HG02610 (cell line): ENCODE measurements around the gene SKIC3.
A peak's percentile ranks its signal among the peaks of the same experiment; 100 is the strongest.

Source experiments
- ATAC-seq: cut with Tn5 transposase; IDR thresholded peaks from one replicate; pipeline ENCODE4 v1.9.1; 2021; ENCODE audit warnings: mild to moderate bottlenecking, moderate library complexity; ENCODE audit not compliant: unreplicated experiment

SKIC3 gene

DNA sequence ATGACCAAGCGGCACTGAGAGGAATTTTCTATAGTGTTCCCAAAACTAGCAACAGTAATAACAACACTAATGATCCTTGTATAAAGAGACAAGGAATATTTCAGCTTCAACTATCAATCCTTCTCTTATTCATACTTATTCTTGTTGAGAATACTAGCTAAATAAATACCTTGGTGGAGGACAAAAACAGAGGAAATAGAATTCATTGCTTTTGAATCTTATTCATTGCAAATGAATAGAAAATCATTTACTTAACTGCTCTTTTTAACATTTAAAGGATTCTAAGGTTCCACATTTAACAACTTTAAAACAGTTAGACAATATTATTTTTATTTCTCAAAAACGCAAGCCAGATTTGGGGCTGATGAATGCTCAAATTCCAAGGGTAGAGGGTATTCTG, 22.4 kb downstream of the SKIC3 start:
- ATAC-seq = no peak

DNA sequence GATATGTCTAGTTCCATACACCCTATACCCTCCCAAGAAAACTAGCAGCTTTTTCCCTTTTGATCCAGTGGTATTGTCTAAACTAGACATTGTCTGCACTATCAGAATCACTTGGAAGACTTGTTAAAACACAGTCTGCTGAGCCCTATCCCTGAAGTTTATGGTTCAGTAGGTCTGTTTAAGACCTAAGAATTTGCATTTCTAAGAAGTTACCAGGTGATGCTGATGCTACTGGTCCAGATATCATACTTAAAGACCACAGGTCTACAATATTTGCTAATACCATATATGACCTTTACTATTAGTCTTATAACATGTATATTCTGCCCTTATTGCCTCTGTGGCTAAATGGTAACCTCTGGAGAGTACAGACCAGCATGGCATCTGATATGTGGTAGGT, 23.3 kb downstream of the SKIC3 start:
- peak; percentile 64 for ATAC-seq

DNA sequence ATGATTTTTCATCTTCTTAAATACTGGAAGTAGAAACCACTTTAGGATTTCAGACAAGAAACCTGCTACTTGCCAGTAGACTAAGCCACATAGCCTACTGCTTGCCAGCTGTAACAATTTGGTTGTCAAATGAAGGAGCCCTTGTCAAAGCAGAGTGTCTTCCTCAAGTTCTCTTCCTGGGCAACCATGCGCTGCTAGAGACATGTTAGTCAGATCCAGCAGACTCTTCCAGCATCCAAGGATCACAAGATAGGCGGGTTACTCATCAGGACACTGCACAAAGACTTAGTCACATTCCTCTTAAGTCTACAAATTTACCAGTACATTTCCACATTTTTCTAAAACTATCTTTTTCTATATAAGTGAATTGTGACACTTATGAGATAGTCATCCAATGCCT, 24.4 kb downstream of the SKIC3 start:
- ATAC-seq = no peak

DNA sequence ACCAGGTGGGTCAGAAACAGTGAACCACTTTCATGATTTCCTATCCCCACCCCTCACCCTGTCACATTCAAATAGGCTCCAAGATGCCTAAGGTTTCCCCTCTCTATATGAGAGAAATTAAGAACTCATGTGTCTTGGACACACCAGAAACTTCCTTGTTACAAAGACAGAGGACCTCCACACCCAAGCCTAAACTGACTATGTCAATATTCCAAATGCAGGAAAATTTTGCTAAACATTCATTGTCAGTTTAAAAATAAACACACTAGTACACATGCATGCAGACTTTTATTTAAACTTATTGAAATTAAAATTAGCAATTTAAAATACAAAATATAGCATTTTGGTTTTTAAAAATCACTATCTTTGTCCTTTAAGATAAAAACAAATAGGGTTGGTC, 26.2 kb downstream of the SKIC3 start:
- ATAC-seq = no peak

DNA sequence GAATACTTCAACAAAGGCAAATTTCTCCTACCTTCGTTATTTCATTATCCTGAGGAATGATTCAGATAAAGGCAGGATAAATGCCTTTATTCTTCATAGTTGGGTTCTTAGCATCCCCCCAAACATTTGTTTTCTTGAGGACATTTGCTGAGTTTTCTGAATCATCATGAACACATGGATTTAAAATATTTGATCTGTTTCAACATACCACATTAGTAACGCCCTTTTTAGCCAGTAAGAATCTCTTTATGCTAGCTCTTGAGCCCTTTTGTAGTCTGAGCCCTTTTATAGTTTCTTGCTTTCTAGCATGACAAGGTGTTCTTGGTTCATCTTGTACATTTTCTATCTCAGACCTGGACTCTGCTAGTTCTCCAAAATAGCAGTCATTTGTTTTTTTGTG, 27.9 kb downstream of the SKIC3 start:
- no peak for ATAC-seq

DNA sequence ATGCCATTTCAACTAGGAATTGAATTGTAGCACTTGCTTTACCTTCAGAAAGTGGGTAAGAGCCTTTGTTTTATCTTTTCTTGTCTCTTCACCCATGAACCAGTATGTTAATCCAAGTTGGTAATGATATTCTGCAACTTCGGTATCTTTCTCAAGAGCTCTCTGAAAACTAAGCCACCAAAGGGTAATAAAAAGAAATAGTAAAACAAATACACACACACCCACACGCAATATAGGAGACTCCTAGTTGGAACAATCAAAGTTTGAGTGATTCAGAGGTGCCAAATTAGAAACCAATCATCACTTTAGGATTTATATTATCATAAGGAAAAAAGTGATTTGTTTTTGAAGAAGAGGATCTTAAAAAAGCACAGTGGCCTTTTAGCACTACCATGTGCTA, 30.4 kb downstream of the SKIC3 start:
- ATAC-seq = no peak

DNA sequence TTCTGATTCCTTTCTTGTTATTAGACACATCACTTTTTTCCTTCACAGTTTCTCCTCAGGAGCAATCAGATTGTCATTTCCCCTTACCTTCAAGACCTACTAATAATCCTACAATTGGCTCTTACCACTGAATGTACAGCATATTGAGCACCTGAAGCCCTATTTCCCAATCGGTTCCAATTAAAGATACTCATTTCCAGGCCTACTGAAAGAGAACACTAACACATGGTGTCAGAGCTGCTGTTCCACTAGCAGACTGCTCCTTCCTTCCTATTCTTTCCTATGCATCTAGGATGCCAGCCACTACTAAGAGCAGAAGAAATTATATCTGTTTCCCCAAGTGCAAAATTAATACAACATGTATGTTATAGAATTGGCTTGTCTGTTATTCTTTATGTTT, 34.6 kb downstream of the SKIC3 start:
- no peak for ATAC-seq

DNA sequence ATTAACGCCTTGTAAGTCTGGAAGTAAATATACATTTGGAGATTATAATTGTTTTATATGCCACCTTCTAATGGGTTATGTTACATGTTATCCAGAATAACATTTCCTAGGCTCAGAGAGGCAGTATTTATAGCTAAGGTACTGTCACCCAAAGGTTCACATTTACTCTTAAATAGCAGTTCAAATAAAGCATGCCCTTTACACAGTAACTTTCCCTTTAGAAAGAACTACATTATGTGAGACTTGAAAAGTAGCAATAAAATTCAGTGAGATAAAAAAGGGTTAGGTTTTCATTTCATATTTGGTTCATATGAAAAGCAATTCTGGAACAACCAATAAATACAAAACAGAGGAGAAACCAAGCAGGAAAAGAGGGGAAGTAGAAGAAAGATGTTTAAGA, 35.1 kb downstream of the SKIC3 start:
- no peak for ATAC-seq

DNA sequence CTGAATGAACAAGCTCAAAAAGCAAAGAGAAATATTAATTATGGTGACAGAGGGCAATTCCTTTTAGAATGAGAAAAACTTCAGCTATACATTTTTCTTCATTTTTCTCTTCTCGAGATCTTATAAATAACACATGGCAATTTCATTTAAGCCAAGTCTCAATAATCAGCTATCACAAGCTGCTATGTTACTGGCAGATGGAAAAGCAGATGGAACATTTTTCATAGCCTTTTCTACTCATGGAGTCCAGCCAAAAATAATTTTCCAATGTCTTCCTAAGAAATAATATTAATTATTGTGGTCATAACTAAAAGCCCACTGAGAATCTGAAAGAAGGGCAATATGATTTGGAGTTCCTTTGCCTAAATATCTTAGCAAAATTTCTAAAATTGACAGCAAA, 35.6 kb downstream of the SKIC3 start:
- ATAC-seq = no peak

DNA sequence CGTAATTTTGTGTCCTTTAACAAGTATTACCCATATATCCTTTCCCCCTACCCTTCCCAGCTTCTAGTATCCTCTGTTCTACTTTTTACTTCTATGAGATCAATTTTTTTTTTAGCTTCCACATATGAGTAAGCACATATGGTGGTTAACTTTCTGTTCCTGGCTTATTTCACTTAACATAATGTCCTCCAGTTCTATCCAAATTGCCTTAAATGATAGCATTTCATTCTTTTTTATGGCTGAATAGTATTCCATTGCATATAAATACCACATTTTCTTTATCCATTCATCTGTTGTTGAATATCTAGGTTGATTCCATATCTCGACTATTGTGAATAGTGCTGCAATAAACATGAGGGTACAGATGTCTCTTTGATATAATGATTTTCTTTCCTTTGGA, 36.4 kb downstream of the SKIC3 start:
- no peak for ATAC-seq

DNA sequence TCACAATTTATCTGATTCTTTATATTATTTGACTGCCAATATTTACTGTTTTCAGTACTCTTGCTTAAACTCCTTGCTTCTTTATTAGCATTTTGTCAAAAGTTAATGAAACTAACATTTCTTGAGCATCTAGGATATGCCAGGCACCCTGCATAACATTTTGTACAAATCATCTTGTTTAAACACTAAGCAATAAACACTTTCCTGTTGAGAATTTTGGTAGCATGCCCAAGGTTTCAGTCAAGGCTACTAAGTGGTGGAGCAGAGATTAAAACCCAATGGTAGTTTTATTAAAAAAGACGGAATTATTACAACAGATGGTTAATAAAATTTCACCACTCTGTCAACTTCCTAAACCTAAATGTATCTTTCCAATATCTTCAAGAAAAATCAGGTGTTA, 43.2 kb downstream of the SKIC3 start:
- no peak for ATAC-seq

DNA sequence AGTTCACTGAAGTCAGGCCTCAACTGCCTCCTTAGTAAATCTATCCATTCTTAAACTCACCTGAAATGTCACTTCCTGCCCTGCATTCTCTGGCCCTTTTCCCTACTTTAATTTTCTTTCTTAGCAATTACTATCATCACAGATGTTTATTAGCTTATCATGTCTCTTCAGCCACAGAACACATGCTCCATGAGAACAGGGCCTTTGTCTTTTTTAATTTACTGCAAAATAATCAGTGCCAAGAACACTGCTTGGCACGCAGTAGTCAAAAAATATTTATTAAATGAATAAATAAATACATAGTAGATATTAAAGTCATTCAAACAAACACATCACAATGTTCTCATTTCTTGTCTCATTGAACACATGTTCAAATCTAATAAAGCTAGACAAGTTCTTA, 46.2 kb downstream of the SKIC3 start:
- ATAC-seq = no peak
